Measurements from ENCODE around the gene INAFM2.

The INAFM2 gene

GRCh38 chr15:40328176-40328575 is 4.7 kb downstream of the INAFM2 start:
- H3K4me3 ChIP-seq (ENCODE audit: low read depth, low read length) = no peak overlapping the region
- no peak for DNase-seq (ENCODE audit: low read depth)
- TF ChIP-seq, protein P1, sequence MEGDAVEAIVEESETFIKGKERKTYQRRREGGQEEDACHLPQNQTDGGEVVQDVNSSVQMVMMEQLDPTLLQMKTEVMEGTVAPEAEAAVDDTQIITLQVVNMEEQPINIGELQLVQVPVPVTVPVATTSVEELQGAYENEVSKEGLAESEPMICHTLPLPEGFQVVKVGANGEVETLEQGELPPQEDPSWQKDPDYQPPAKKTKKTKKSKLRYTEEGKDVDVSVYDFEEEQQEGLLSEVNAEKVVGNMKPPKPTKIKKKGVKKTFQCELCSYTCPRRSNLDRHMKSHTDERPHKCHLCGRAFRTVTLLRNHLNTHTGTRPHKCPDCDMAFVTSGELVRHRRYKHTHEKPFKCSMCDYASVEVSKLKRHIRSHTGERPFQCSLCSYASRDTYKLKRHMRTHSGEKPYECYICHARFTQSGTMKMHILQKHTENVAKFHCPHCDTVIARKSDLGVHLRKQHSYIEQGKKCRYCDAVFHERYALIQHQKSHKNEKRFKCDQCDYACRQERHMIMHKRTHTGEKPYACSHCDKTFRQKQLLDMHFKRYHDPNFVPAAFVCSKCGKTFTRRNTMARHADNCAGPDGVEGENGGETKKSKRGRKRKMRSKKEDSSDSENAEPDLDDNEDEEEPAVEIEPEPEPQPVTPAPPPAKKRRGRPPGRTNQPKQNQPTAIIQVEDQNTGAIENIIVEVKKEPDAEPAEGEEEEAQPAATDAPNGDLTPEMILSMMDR (IDR thresholded peaks at IDR 0.05; ENCODE audit: low read depth, low read length, missing control alignments) = no peak

- TF ChIP-seq, protein P1 (IDR thresholded peaks at IDR 0.05; ENCODE audit: low read depth, low read length, missing control alignments) = no peak
- H3K4me3 ChIP-seq (ENCODE audit: low read depth, low read length) = no peak overlapping the region
- no peak for DNase-seq (ENCODE audit: low read depth)
These were observed 5.3 kb downstream of the INAFM2 start for GRCh38 chr15:40328751-40329150.

DNA sequence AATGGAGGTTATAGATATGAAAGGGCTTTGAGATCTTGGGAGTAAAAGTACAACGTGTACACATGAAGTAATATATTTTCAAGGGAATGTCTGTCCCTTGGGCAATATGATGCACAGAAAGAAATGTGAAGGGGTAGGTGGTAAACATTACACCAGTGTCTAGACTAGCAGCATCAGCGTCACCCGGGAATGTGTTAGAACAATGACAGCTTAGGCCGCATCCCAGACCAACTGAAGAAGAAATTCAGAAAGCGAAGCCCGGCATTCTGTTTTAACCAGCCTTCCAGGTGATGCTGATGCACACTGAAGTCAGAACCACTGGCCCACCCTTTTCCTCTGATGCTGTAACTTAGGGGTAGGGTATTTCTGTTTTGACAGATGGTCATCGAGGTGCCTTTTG is 6.3 kb downstream of the INAFM2 start:
- no peak overlapping the region for H3K4me3 ChIP-seq (ENCODE audit: low read depth, low read length)
- TF ChIP-seq, protein P1 (IDR thresholded peaks at IDR 0.05; ENCODE audit: low read depth, low read length, missing control alignments) = no peak
- no peak for DNase-seq (ENCODE audit: low read depth)

DNA sequence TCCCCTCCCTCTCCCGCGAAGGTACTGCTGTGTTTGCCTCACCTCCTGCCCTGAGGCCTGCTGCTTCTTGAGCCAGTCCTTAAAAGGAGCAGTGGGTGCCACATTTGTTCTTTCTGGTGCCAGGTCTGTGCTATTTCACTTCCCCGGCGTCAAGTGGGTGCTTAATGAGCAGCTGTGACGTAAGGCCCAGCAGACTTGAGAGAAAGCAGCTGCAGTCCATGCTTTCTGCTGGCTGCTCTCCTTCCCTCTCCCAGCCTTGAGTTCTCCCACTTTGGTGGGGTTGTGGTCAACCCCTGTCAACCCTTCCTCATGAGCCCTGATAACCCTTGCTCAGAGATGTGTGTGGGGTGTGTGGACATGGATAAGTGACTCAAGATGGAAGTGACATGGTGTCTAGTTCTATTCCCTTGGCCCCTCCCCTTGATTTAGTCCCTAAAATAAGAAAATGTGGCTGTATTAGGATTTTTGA is 6.9 kb downstream of the INAFM2 start:
- TF ChIP-seq, protein P1 (IDR thresholded peaks at IDR 0.05; ENCODE audit: low read depth, low read length, missing control alignments) = no peak
- no peak for DNase-seq (ENCODE audit: low read depth)
- no peak overlapping the region for H3K4me3 ChIP-seq (ENCODE audit: low read depth, low read length)

DNA sequence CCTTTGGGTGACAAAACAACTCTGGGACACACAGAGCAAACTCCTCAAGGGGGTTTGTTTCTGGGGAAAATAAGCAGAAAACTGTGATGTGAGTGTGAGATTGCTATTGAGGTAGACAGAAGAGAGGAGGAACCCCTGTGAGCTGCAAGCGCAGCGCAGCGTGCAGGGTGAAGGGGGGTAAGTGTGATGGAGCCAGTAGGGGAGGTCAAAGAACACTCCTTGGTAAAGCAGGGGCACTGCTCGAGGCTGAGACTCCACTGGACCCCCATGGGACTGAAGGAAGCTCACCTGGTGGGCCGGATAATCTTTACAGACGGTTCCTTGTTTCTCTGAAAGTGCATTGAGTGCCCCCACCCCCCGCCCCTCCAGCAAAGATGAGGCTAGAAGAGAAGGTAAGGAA is 7.5 kb downstream of the INAFM2 start:
- H3K4me3 ChIP-seq (ENCODE audit: low read depth, low read length) = no peak overlapping the region
- no peak for DNase-seq (ENCODE audit: low read depth)
- TF ChIP-seq, protein P1 (IDR thresholded peaks at IDR 0.05; ENCODE audit: low read depth, low read length, missing control alignments) = no peak

DNA sequence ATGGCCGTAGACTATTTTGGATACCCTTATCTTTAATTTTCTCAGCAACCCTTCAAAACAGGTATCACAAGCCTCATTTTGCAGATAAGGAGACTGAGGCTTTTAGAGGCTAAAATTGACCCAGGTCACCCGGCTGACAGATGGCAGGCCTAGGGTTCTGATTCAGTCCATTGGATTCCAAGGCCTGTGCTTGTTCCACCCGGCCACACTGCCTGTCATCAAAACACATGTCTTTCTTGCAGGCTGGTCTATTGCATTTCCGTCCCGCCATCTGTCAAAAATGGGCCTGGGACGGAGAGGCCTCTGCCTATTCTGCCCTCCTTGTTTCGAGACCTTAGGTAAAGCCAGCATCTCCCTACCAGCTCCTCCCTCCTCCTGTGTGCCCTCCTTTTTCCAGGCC is 8.1 kb downstream of the INAFM2 start:
- TF ChIP-seq, protein P1 (IDR thresholded peaks at IDR 0.05; ENCODE audit: low read depth, low read length, missing control alignments) = no peak
- no peak for DNase-seq (ENCODE audit: low read depth)
- H3K4me3 ChIP-seq (ENCODE audit: low read depth, low read length) = no peak overlapping the region

GRCh38 chr15:40332113-40332781 is 8.8 kb downstream of the INAFM2 start:
- no peak for DNase-seq (ENCODE audit: low read depth)
- TF ChIP-seq, protein P1 (IDR thresholded peaks at IDR 0.05; ENCODE audit: low read depth, low read length, missing control alignments) = no peak
- H3K4me3 ChIP-seq (ENCODE audit: low read depth, low read length) = no peak overlapping the region

Measured in GM12864 (cell line).